Activated CD4-positive, alpha-beta T cell treated with anti-CD3 and anti-CD28 coated beads for 36 hours (primary cell): ENCODE data around the gene WDFY4. TPM values are rescaled to one million over a fixed set of nuclear protein-coding genes. Genes with fewer than 3 reads are reported as not detected.

Experiments used
- ATAC-seq: fragments of 200-7000 bp; cut with Tn5 transposase; one replicate; pipeline ENCODE4 v1.10.0; 2021; ENCODE audit warnings: mild to moderate bottlenecking, moderate library complexity
- CTCF ChIA-PET: fragments of 350-600 bp; sonication (Branson Sonifier 250); formaldehyde crosslinking; loops from one replicate; lab custom pipeline; 2021; ENCODE audit warnings: antibody characterized with exemption; lab: Charles Lee
- POLR2A ChIA-PET: fragments of 350-600 bp; sonication (Branson Sonifier 250); formaldehyde crosslinking; loops from one replicate; lab custom pipeline; 2021; ENCODE audit warnings: antibody characterized with exemption, inconsistent platforms; lab: Charles Lee
- DNase-seq: peaks from one replicate; pipeline ENCODE4 v3.0.0-alpha.2; 2020
- H3K27ac Mint-ChIP-seq: one replicate; pipeline ENCODE4 v1.8.0; 2021; ENCODE audit warnings: mixed read lengths
- H3K27me3 Mint-ChIP-seq: one replicate; pipeline ENCODE4 v1.8.0; 2021; ENCODE audit warnings: mixed read lengths
- H3K36me3 Mint-ChIP-seq: one replicate; pipeline ENCODE4 v1.8.0; 2021; ENCODE audit warnings: low read depth, mixed read lengths
- H3K4me1 Mint-ChIP-seq: one replicate; pipeline ENCODE4 v1.8.0; 2021; ENCODE audit warnings: mixed read lengths
- H3K4me3 Mint-ChIP-seq: one replicate; pipeline ENCODE4 v1.8.0; 2021; ENCODE audit warnings: mild to moderate bottlenecking, moderate library complexity, mixed read lengths
- H3K9me3 Mint-ChIP-seq: one replicate; pipeline ENCODE4 v1.8.0; 2021; ENCODE audit warnings: low read depth, mixed read lengths
- intact Hi-C, 2 experiments: fragments of 100-400 bp; cut with DNase I in 1 of 2; cut with micrococcal nuclease in 1 of 2; formaldehyde crosslinking; loops; one replicate each; pipeline versions ENCODE4 v1.14.2 to v1.15.1; 2022 to 2024; cut with DNase I, micrococcal nuclease
- total RNA-seq, 2 experiments: library from RNA; stranded (reverse); gene quantifications; one replicate each; pipeline ENCODE4 v1.2.3, GENCODE V29; 2021

The WDFY4 gene
- total RNA-seq, 2 experiments from 2014 or later = 0.07 to 0.09 TPM

GRCh38 chr10:48724127-48724526 is 39.5 kb downstream of the WDFY4 start:
- Mint-ChIP-seq H3K4me3 (no peak overlapping the region), H3K27ac (no peak overlapping the region), H3K9me3 (no peaks in the 10 kb centered on the region), H3K4me1 (no peaks in the 10 kb centered on the region), H3K27me3 (no peaks in the 10 kb centered on the region), H3K36me3 (no peaks in the 10 kb centered on the region)
- ATAC-seq (no peak), DNase-seq (no peak)
- ChIA-PET CTCF (no interaction called here), POLR2A (no interaction called here)
- intact Hi-C loops = no loop called here

- Mint-ChIP-seq H3K9me3 (no peaks in the 10 kb centered on the region), H3K27me3 (no peaks in the 10 kb centered on the region), H3K4me3 (no peak overlapping the region), H3K36me3 (no peaks in the 10 kb centered on the region), H3K27ac (no peak overlapping the region), H3K4me1 (no peaks in the 10 kb centered on the region)
- DNase-seq (no peak), ATAC-seq (no peak)
- CTCF ChIA-PET = no interaction called here
- POLR2A ChIA-PET = no interaction called here
- intact Hi-C loops = no loop called here
Measured at GRCh38 chr10:48725708-48726107, 41.0 kb downstream of the WDFY4 start.

- Mint-ChIP-seq H3K4me3 (no peak overlapping the region), H3K4me1 (no peaks in the 10 kb centered on the region), H3K36me3 (no peaks in the 10 kb centered on the region), H3K27me3 (no peaks in the 10 kb centered on the region), H3K9me3 (no peaks in the 10 kb centered on the region), H3K27ac (no peak overlapping the region)
- intact Hi-C loops = no loop called here
- ATAC-seq = no peak
- ChIA-PET CTCF (no interaction called here), POLR2A (interaction anchor here (0.8 kb wide), 1 partner anchor 76 kb away, joined by 3 read pairs; no protein-coding TSS in a partner anchor)
- no peak for DNase-seq
Measured at GRCh38 chr10:48727866-48728265, 43.2 kb downstream of the WDFY4 start.

GRCh38 chr10:48729222-48729621 is 44.5 kb downstream of the WDFY4 start:
- Mint-ChIP-seq H3K27me3 (no peaks in the 10 kb centered on the region), H3K9me3 (no peaks in the 10 kb centered on the region), H3K27ac (no peak overlapping the region), H3K36me3 (no peaks in the 10 kb centered on the region), H3K4me3 (no peak overlapping the region), H3K4me1 (no peaks in the 10 kb centered on the region)
- DNase-seq (no peak), ATAC-seq (no peak)
- ChIA-PET POLR2A (interaction anchor here (0.7 kb wide), 1 partner anchor 25 kb away, joined by 5 read pairs; no protein-coding TSS in a partner anchor), CTCF (no interaction called here)
- intact Hi-C loops = no loop called here

GRCh38 chr10:48729941-48730457 is 45.3 kb downstream of the WDFY4 start:
- ChIA-PET CTCF (no interaction called here), POLR2A (no interaction called here)
- ATAC-seq (no peak), DNase-seq (no peak)
- H3K27ac Mint-ChIP-seq = no peak overlapping the region
- no peaks in the 10 kb centered on the region for H3K36me3 Mint-ChIP-seq
- H3K4me3 Mint-ChIP-seq = no peak overlapping the region
- intact Hi-C loops = no loop called here
- no peaks in the 10 kb centered on the region for H3K4me1 Mint-ChIP-seq
- H3K9me3 Mint-ChIP-seq = no peaks in the 10 kb centered on the region
- H3K27me3 Mint-ChIP-seq = no peaks in the 10 kb centered on the region

- Mint-ChIP-seq H3K27ac (no peak overlapping the region), H3K4me1 (no peaks in the 10 kb centered on the region), H3K27me3 (no peaks in the 10 kb centered on the region), H3K9me3 (no peaks in the 10 kb centered on the region), H3K4me3 (no peak overlapping the region), H3K36me3 (no peaks in the 10 kb centered on the region)
- ChIA-PET POLR2A (no interaction called here), CTCF (no interaction called here)
- no peak for ATAC-seq
- DNase-seq = no peak
- intact Hi-C loops = no loop called here
Measured at GRCh38 chr10:48731141-48731540, 46.5 kb downstream of the WDFY4 start.

- no peaks in the 10 kb centered on the region for H3K27me3 Mint-ChIP-seq
- POLR2A ChIA-PET = no interaction called here
- no peak overlapping the region for H3K27ac Mint-ChIP-seq
- H3K4me1 Mint-ChIP-seq = no peaks in the 10 kb centered on the region
- H3K9me3 Mint-ChIP-seq = no peaks in the 10 kb centered on the region
- CTCF ChIA-PET = no interaction called here
- H3K4me3 Mint-ChIP-seq = no peak overlapping the region
- DNase-seq = no peak
- ATAC-seq = no peak
- H3K36me3 Mint-ChIP-seq = no peaks in the 10 kb centered on the region
- intact Hi-C loops = no loop called here
Measured at GRCh38 chr10:48731654-48732053, 47.0 kb downstream of the WDFY4 start.

- ChIA-PET POLR2A (no interaction called here), CTCF (interaction anchor here (0.6 kb wide), 1 partner anchor 634 kb away, joined by 3 read pairs; no protein-coding TSS in a partner anchor)
- no peaks in the 10 kb centered on the region for H3K4me1 Mint-ChIP-seq
- intact Hi-C loops = no loop called here
- ATAC-seq = no peak
- no peaks in the 10 kb centered on the region for H3K27me3 Mint-ChIP-seq
- H3K27ac Mint-ChIP-seq = no peak overlapping the region
- no peak for DNase-seq
- H3K9me3 Mint-ChIP-seq = no peaks in the 10 kb centered on the region
- no peak overlapping the region for H3K4me3 Mint-ChIP-seq
- no peaks in the 10 kb centered on the region for H3K36me3 Mint-ChIP-seq
Measured at GRCh38 chr10:48733329-48733728, 48.7 kb downstream of the WDFY4 start.

- POLR2A ChIA-PET = no interaction called here
- intact Hi-C loops = no loop called here
- CTCF ChIA-PET = no interaction called here
- H3K27me3 Mint-ChIP-seq = no peaks in the 10 kb centered on the region
- H3K4me1 Mint-ChIP-seq = no peaks in the 10 kb centered on the region
- no peak overlapping the region for H3K27ac Mint-ChIP-seq
- H3K36me3 Mint-ChIP-seq = no peaks in the 10 kb centered on the region
- no peak for ATAC-seq
- H3K9me3 Mint-ChIP-seq = no peaks in the 10 kb centered on the region
- H3K4me3 Mint-ChIP-seq = no peak overlapping the region
- no peak for DNase-seq
Measured at GRCh38 chr10:48735836-48736390, 51.2 kb downstream of the WDFY4 start.

- Mint-ChIP-seq H3K27me3 (no peaks in the 10 kb centered on the region), H3K4me3 (no peak overlapping the region), H3K4me1 (no peaks in the 10 kb centered on the region), H3K27ac (no peak overlapping the region), H3K9me3 (no peaks in the 10 kb centered on the region), H3K36me3 (no peaks in the 10 kb centered on the region)
- ChIA-PET CTCF (no interaction called here), POLR2A (no interaction called here)
- intact Hi-C loops = no loop called here
- ATAC-seq (no peak), DNase-seq (no peak)
Measured at GRCh38 chr10:48736596-48736995, 51.9 kb downstream of the WDFY4 start.

GRCh38 chr10:48737886-48738285 is 53.2 kb downstream of the WDFY4 start:
- H3K9me3 Mint-ChIP-seq = no peaks in the 10 kb centered on the region
- ChIA-PET CTCF (interaction anchor here (0.6 kb wide), 1 partner anchor 40 kb away, joined by 3 read pairs; no protein-coding TSS in a partner anchor), POLR2A (no interaction called here)
- no peaks in the 10 kb centered on the region for H3K27me3 Mint-ChIP-seq
- H3K36me3 Mint-ChIP-seq = no peaks in the 10 kb centered on the region
- no peak overlapping the region for H3K27ac Mint-ChIP-seq
- ATAC-seq = no peak
- no peak overlapping the region for H3K4me3 Mint-ChIP-seq
- no peaks in the 10 kb centered on the region for H3K4me1 Mint-ChIP-seq
- no peak for DNase-seq
- intact Hi-C loops = no loop called here

- H3K9me3 Mint-ChIP-seq = no peaks in the 10 kb centered on the region
Measured at GRCh38 chr10:48739170-48739569, 54.5 kb downstream of the WDFY4 start.

More at GRCh38 chr10:48739170-48739569, 54.5 kb downstream of the WDFY4 start:
- ChIA-PET POLR2A (no interaction called here), CTCF (no interaction called here)
- H3K4me3 Mint-ChIP-seq = no peak overlapping the region
- H3K27ac Mint-ChIP-seq = no peak overlapping the region
- no peaks in the 10 kb centered on the region for H3K4me1 Mint-ChIP-seq
- no peaks in the 10 kb centered on the region for H3K36me3 Mint-ChIP-seq
- DNase-seq (no peak), ATAC-seq (no peak)
- H3K27me3 Mint-ChIP-seq = no peaks in the 10 kb centered on the region
- intact Hi-C loops = no loop called here
